ENCODE data around the gene RAB40C. TPM values are rescaled to one million over a fixed set of nuclear protein-coding genes. Genes with fewer than 3 reads are reported as not detected.

Gene RAB40C
- total RNA-seq, 2 experiments from 2014 or later, result 10.1 to 10.6 TPM

- H3K4me1 Mint-ChIP-seq (ENCODE audit: low read depth), result peaks cover 10% of the 10 kb centered on the region
- H3K27me3 Mint-ChIP-seq, result peaks cover 7% of the 10 kb centered on the region
- intact Hi-C loops (cut with micrococcal nuclease), result no loop called here
- no peaks in the 10 kb centered on the region for H3K9me3 Mint-ChIP-seq
- no peak overlapping the region for H3K4me3 Mint-ChIP-seq
- H3K27ac Mint-ChIP-seq, result no peak overlapping the region
- no peaks in the 10 kb centered on the region for H3K36me3 Mint-ChIP-seq
- ChIA-PET POLR2A (no interaction called here), CTCF (no interaction called here)
- no peak for DNase-seq
These were observed 27.6 kb upstream of the RAB40C start for GRCh38 chr16:561957-562938.

- Mint-ChIP-seq H3K9me3 (no peaks in the 10 kb centered on the region), H3K36me3 (no peaks in the 10 kb centered on the region), H3K27ac (no peak overlapping the region), H3K27me3 (peaks cover 7% of the 10 kb centered on the region), H3K4me3 (no peak overlapping the region), H3K4me1 (ENCODE audit: low read depth) (peaks cover 11% of the 10 kb centered on the region)
- ChIA-PET POLR2A (no interaction called here), CTCF (no interaction called here)
- intact Hi-C loops (cut with micrococcal nuclease), result no loop called here
- DNase-seq, result no peak
These were observed 26.7 kb upstream of the RAB40C start for GRCh38 chr16:563072-563644.

- CTCF ChIA-PET, result no interaction called here
- peaks cover 3% of the 10 kb centered on the region for H3K27me3 Mint-ChIP-seq
These were observed 25.0 kb upstream of the RAB40C start for GRCh38 chr16:564690-565418.

GRCh38 chr16:565419-566330, 24.2 kb upstream of the RAB40C start:
- H3K9me3 Mint-ChIP-seq, result no peaks in the 10 kb centered on the region
- H3K27me3 Mint-ChIP-seq, result peaks cover 3% of the 10 kb centered on the region
- ChIA-PET POLR2A (no interaction called here), CTCF (no interaction called here)
- H3K4me3 Mint-ChIP-seq, result no peak overlapping the region
- no peak overlapping the region for H3K27ac Mint-ChIP-seq
- peaks cover 18% of the 10 kb centered on the region for H3K4me1 Mint-ChIP-seq (ENCODE audit: low read depth)
- DNase-seq, result no peak
- no peaks in the 10 kb centered on the region for H3K36me3 Mint-ChIP-seq
- intact Hi-C loops (cut with micrococcal nuclease), result loop anchor here (2.0 kb wide), 1 partner anchor 37 kb away; no protein-coding TSS in a partner anchor

More at GRCh38 chr16:564690-565418, 25.0 kb upstream of the RAB40C start:
- intact Hi-C loops (cut with micrococcal nuclease), result no loop called here
- peaks cover 17% of the 10 kb centered on the region for H3K4me1 Mint-ChIP-seq (ENCODE audit: low read depth)
- POLR2A ChIA-PET, result no interaction called here
- no peak for DNase-seq
- H3K4me3 Mint-ChIP-seq, result no peak overlapping the region
- no peaks in the 10 kb centered on the region for H3K9me3 Mint-ChIP-seq
- H3K36me3 Mint-ChIP-seq, result no peaks in the 10 kb centered on the region
- no peak overlapping the region for H3K27ac Mint-ChIP-seq

- H3K27me3 Mint-ChIP-seq, result peaks cover 2% of the 10 kb centered on the region
- CTCF ChIA-PET, result no interaction called here
- H3K4me1 Mint-ChIP-seq (ENCODE audit: low read depth), result peaks cover 28% of the 10 kb centered on the region
- peak within 1 kb of the TSS; percentile 45 for H3K4me3 Mint-ChIP-seq
- POLR2A ChIA-PET, result no interaction called here
- no peaks in the 10 kb centered on the region for H3K9me3 Mint-ChIP-seq
- peak within 1 kb of the TSS; percentile 65 for H3K27ac Mint-ChIP-seq
- DNase-seq, result peak; percentile 74
- intact Hi-C loops (cut with micrococcal nuclease), result loop anchor here (2.0 kb wide), 1 partner anchor 38 kb away; no protein-coding TSS in a partner anchor
- H3K36me3 Mint-ChIP-seq, result no peaks in the 10 kb centered on the region
These were observed 23.1 kb upstream of the RAB40C start, which contains the start of gene NHLRC4 for GRCh38 chr16:566475-567372. TSS of gene NHLRC4 (plus strand) at chr16:567005. CDS start at chr16:568048, 1,043 bp downstream.

GRCh38 chr16:567373-568256, 22.3 kb upstream of the RAB40C start:
- no peaks in the 10 kb centered on the region for H3K36me3 Mint-ChIP-seq
- ChIA-PET POLR2A (interaction anchor here (1.3 kb wide), 1 partner anchor 21 kb away, joined by 3 read pairs; no protein-coding TSS in a partner anchor), CTCF (no interaction called here)
- peak overlapping the region; percentile 65 for H3K27ac Mint-ChIP-seq
- H3K4me1 Mint-ChIP-seq (ENCODE audit: low read depth), result peaks cover 33% of the 10 kb centered on the region
- H3K27me3 Mint-ChIP-seq, result peaks cover under 1% of the 10 kb centered on the region
- DNase-seq, result no peak
- no peaks in the 10 kb centered on the region for H3K9me3 Mint-ChIP-seq
- peak overlapping the region; percentile 45 for H3K4me3 Mint-ChIP-seq
- intact Hi-C loops (cut with micrococcal nuclease), result loop anchor here (2.0 kb wide), 1 partner anchor 39 kb away; no protein-coding TSS in a partner anchor

GRCh38 chr16:568401-569258, 21.2 kb upstream of the RAB40C start:
- DNase-seq, result no peak
- ChIA-PET CTCF (no interaction called here), POLR2A (interaction anchor here (0.8 to 1.3 kb wide), 3 partner anchors 20 to 81 kb away, joined by 3 read pairs; partner anchors contain the start of gene WDR90)
- Mint-ChIP-seq H3K27me3 (no peaks in the 10 kb centered on the region), H3K27ac (peak overlapping the region; percentile 88), H3K4me3 (peak overlapping the region; percentile 79), H3K36me3 (no peaks in the 10 kb centered on the region), H3K4me1 (ENCODE audit: low read depth) (peaks cover 33% of the 10 kb centered on the region), H3K9me3 (no peaks in the 10 kb centered on the region)
- intact Hi-C loops (cut with micrococcal nuclease), result no loop called here

- H3K36me3 Mint-ChIP-seq, result no peaks in the 10 kb centered on the region
- CTCF ChIA-PET, result no interaction called here
- peak; percentile 76 for DNase-seq
- H3K4me3 Mint-ChIP-seq, result peak within 1 kb of the TSS; percentile 79
- H3K27ac Mint-ChIP-seq, result peak within 1 kb of the TSS; percentile 88
- no peaks in the 10 kb centered on the region for H3K9me3 Mint-ChIP-seq
- peaks cover 33% of the 10 kb centered on the region for H3K4me1 Mint-ChIP-seq (ENCODE audit: low read depth)
- no peaks in the 10 kb centered on the region for H3K27me3 Mint-ChIP-seq
- intact Hi-C loops (cut with micrococcal nuclease), result loop anchor here (2.0 kb wide), 1 partner anchor 19 kb away; no protein-coding TSS in a partner anchor
- POLR2A ChIA-PET, result interaction anchor here (0.9 to 1.1 kb wide), 2 partner anchors 19 to 80 kb away, joined by 3 read pairs; partner anchors contain the start of gene WDR90
These were observed 20.2 kb upstream of the RAB40C start, which contains the start of gene PIGQ for GRCh38 chr16:569445-570254. TSS of gene PIGQ (plus strand) at chr16:569968. CDS start at chr16:574075, 4,107 bp downstream.
